MM.1S (cell line): ENCODE data around the gene PRSS38.

Experiments
- DNase-seq: peaks from one replicate; pipeline ENCODE4 v3.0.0-alpha.2; 2015
- H2AFZ ChIP-seq: fragments of 300-600 bp; sonication (generic); 2 replicates; pipeline ENCODE4 v1.6.0; 2016; ENCODE audit warnings: antibody characterized with exemption, low read length
- H3F3A ChIP-seq: fragments of 300-600 bp; sonication (generic); 2 replicates; pipeline ENCODE4 v1.6.1; 2016; ENCODE audit warnings: mild to moderate bottlenecking, antibody characterized with exemption, low read length, moderate library complexity, mixed read lengths; ENCODE audit not compliant: insufficient read depth
- H3K27ac ChIP-seq: fragments of 300-600 bp; sonication (generic); 2 replicates; pipeline ENCODE4 v1.5.1; 2016; ENCODE audit warnings: mild to moderate bottlenecking, low read length
- H3K27me3 ChIP-seq: fragments of 300-600 bp; sonication (generic); replicated peaks from 2 replicates; pipeline ENCODE4 v1.6.0; 2016; ENCODE audit warnings: low read length; ENCODE audit not compliant: insufficient read depth
- H3K36me3 ChIP-seq: fragments of 300-600 bp; sonication (generic); replicated peaks from 2 replicates; pipeline ENCODE4 v1.6.1; 2016; ENCODE audit warnings: mild to moderate bottlenecking, low read length, mixed read lengths; ENCODE audit not compliant: insufficient read depth
- H3K4me1 ChIP-seq: fragments of 300-600 bp; sonication (generic); 2 replicates; pipeline ENCODE4 v1.6.1; 2016; ENCODE audit warnings: low read length, mixed read lengths
- H3K4me2 ChIP-seq: fragments of 300-600 bp; sonication (generic); 2 replicates; pipeline ENCODE4 v1.6.0; 2016; ENCODE audit warnings: low read depth, low read length
- H3K4me3 ChIP-seq: fragments of 300-600 bp; sonication (generic); 2 replicates; pipeline ENCODE4 v1.5.1; 2016; ENCODE audit warnings: low read length, mixed read lengths
- H3K79me2 ChIP-seq: fragments of 300-600 bp; sonication (generic); 2 replicates; pipeline ENCODE4 v1.6.1; 2016; ENCODE audit warnings: mixed run types, low read length, mixed read lengths
- H3K9ac ChIP-seq: fragments of 300-600 bp; sonication (generic); 2 replicates; pipeline ENCODE4 v1.6.1; 2016; ENCODE audit warnings: low read length, mixed read lengths
- H3K9me2 ChIP-seq: fragments of 300-600 bp; sonication (generic); replicated peaks from 2 replicates; pipeline ENCODE4 v1.6.1; 2016; ENCODE audit warnings: mild to moderate bottlenecking, low read length, mixed read lengths; ENCODE audit not compliant: insufficient read depth
- H3K9me3 ChIP-seq: fragments of 300-600 bp; sonication (generic); replicated peaks from 2 replicates; pipeline ENCODE4 v1.6.1; 2016; ENCODE audit warnings: mild to moderate bottlenecking, low read length, mixed read lengths; ENCODE audit not compliant: insufficient read depth
- H4K20me1 ChIP-seq: fragments of 300-600 bp; sonication (generic); 2 replicates; pipeline ENCODE4 v1.6.1; 2016; ENCODE audit warnings: mild to moderate bottlenecking, low read length, moderate library complexity, mixed read lengths; ENCODE audit not compliant: insufficient read depth
- EZH2 ChIP-seq: fragments of 300-600 bp; sonication (generic); optimal IDR thresholded peaks from 2 replicates; pipeline ENCODE3; 2017; ENCODE audit warnings: low read depth, mild to moderate bottlenecking, antibody characterized with exemption, low read length, mixed read lengths
- EZH2phosphoT487 ChIP-seq: fragments of 300-600 bp; sonication (generic); IDR thresholded peaks from 2 replicates; pipeline ENCODE4 v1.6.1; 2018; ENCODE audit warnings: antibody characterized with exemption, low read length
- TF ChIP-seq, protein P1 (sequence below): fragments of 300-600 bp; sonication (generic); IDR thresholded peaks from 2 replicates; pipeline ENCODE4 v1.5.1; 2016; ENCODE audit warnings: antibody characterized with exemption, low read length, mixed read lengths

The PRSS38 gene

DNA sequence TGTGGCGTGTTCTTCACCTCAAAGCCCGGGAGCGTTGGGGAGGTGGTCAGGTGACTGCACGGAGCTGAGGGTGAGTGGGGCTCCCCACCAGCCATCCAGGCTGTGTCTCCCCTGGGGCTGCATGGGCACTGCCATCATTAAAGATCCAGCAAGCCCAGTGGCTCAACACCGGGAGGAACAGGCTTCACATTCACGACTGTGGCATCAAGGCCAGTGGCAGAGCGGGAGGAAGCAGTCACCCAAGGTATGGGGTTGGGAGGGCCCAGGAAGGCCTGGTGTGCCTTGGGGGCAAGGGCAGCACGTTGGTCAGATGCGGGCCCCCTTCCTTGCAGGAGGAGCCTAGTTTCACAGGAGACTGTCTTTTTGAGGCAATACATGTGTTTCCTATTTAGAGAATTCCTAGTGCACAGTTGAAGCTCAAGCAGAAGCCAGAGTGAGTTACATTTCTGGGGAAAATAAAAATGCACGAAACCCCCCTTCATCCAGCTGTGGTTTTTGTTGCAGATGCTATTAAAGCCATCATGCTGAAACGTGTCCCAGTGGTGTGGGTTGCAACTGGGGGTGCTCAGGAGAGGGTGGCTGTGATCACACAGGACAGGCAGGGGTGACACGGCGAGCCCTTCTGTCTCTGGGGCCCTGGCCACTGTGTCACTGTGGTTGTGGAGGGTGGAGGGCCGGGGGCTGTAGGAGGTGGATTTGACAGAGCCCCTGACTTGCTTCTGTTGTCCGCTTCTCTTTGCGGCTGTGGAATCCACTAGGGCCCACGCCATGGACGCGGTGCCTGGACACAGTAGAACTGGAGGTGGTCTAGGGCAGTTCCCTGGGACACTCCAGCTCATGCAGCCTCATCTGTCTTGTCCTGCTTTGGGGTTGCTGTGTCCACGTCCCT lies 46.2 kb upstream of the PRSS38 start:
- Histone ChIP-seq H3K27ac (no peak overlapping the region), H3K4me2 (no peak overlapping the region)

DNA sequence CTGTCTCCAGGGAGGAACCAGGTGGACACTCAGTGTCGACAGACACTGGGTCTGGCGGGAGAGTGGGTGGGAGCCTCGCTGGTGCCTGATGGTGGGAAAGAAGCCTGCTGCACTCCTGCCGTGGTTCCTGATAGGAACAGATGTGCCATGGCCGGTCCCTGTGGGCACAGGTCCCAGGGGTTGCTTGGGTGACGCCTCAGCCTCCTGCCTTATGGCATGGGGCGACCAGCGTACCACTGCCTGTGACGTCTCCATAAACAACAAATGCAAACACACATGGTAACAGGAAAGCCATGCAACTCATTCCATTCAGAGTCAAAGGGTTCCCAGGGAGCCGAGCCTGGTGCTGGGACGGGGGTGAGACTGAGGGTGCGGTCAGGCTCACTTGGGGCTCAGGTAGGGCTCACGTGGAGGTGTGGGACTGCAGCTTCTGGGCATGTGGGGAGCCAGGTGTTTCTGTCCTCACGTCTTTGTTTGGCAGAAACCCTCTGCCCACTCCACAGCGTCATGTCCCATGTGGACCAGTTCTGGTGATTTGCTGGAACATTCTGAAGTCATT lies 45.5 kb upstream of the PRSS38 start:
- Histone ChIP-seq H3F3A (no peaks in the 10 kb centered on the region), H3K27ac (no peak overlapping the region), H4K20me1 (no peaks in the 10 kb centered on the region), H3K79me2 (no peaks in the 10 kb centered on the region), H3K27me3 (no peaks in the 10 kb centered on the region), H3K4me1 (no peaks in the 10 kb centered on the region), H3K4me2 (no peak overlapping the region), H2AFZ (no peak overlapping the region), H3K9me2 (no peaks in the 10 kb centered on the region), H3K9ac (no peak overlapping the region), H3K4me3 (no peak overlapping the region), H3K36me3 (peaks cover 6% of the 10 kb centered on the region; the same call in 1 of the 2 replicates), H3K9me3 (no peaks in the 10 kb centered on the region)
- TF ChIP-seq, protein P1, sequence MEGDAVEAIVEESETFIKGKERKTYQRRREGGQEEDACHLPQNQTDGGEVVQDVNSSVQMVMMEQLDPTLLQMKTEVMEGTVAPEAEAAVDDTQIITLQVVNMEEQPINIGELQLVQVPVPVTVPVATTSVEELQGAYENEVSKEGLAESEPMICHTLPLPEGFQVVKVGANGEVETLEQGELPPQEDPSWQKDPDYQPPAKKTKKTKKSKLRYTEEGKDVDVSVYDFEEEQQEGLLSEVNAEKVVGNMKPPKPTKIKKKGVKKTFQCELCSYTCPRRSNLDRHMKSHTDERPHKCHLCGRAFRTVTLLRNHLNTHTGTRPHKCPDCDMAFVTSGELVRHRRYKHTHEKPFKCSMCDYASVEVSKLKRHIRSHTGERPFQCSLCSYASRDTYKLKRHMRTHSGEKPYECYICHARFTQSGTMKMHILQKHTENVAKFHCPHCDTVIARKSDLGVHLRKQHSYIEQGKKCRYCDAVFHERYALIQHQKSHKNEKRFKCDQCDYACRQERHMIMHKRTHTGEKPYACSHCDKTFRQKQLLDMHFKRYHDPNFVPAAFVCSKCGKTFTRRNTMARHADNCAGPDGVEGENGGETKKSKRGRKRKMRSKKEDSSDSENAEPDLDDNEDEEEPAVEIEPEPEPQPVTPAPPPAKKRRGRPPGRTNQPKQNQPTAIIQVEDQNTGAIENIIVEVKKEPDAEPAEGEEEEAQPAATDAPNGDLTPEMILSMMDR: no peak
- TF ChIP-seq EZH2phosphoT487 (no peak), EZH2 (no peak)
- DNase-seq: no peak

More for the DNA sequence above, 46.2 kb upstream of the PRSS38 start:
- no peak for TF ChIP-seq EZH2phosphoT487
- TF ChIP-seq, protein P1: no peak
- TF ChIP-seq EZH2: no peak
- H2AFZ ChIP-seq: no peak overlapping the region
- H3F3A ChIP-seq: no peaks in the 10 kb centered on the region
- H3K79me2 ChIP-seq: no peaks in the 10 kb centered on the region
- no peak overlapping the region for H3K9ac ChIP-seq
- no peaks in the 10 kb centered on the region for H3K9me3 ChIP-seq
- H3K4me3 ChIP-seq: no peak overlapping the region
- no peaks in the 10 kb centered on the region for H3K27me3 ChIP-seq
- no peak for DNase-seq
- H4K20me1 ChIP-seq: no peaks in the 10 kb centered on the region
- H3K36me3 ChIP-seq: peaks cover 6% of the 10 kb centered on the region; the same call in 1 of the 2 replicates
- no peaks in the 10 kb centered on the region for H3K4me1 ChIP-seq
- no peaks in the 10 kb centered on the region for H3K9me2 ChIP-seq

DNA sequence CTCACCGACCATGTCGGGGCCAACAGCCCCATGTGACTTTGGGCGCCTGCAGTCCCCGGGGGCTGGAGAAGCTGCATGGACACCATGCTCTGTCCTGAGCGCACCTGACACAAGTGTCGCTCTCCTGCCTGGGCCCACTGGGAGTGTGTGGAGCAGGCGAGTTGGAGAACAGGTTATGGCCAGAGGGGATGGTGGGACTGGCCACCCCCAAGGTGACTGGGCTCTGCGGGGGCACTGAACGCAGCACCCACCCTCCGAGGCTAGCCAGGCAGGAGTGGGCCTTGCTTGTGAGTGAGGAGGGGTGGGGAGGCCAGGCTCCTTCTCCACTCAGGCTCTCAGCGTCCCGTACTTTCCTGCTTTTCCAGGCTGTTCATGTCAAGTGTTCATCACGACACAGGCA lies 44.7 kb upstream of the PRSS38 start:
- H3K9me2 ChIP-seq: no peaks in the 10 kb centered on the region
- TF ChIP-seq, protein P1: no peak
- TF ChIP-seq EZH2phosphoT487 (no peak), EZH2 (no peak)
- no peaks in the 10 kb centered on the region for H3K79me2 ChIP-seq
- DNase-seq: no peak
- no peaks in the 10 kb centered on the region for H3F3A ChIP-seq
- no peaks in the 10 kb centered on the region for H3K4me1 ChIP-seq
- no peaks in the 10 kb centered on the region for H4K20me1 ChIP-seq
- peaks cover 6% of the 10 kb centered on the region; the same call in 1 of the 2 replicates for H3K36me3 ChIP-seq
- H2AFZ ChIP-seq: no peak overlapping the region
- H3K4me3 ChIP-seq: no peak overlapping the region
- no peaks in the 10 kb centered on the region for H3K27me3 ChIP-seq
- H3K9me3 ChIP-seq: no peaks in the 10 kb centered on the region
- no peak overlapping the region for H3K9ac ChIP-seq
- H3K27ac ChIP-seq: no peak overlapping the region
- H3K4me2 ChIP-seq: no peak overlapping the region
